Hippocampal formation (tissue), 2 donors: ENCODE results near the gene TTC39B.

Source experiments
- DNase-seq, 2 donors: peaks; one replicate each; lab custom pipeline; 2025; lab: John Stamatoyannopoulos, UW

TTC39B gene

DNA sequence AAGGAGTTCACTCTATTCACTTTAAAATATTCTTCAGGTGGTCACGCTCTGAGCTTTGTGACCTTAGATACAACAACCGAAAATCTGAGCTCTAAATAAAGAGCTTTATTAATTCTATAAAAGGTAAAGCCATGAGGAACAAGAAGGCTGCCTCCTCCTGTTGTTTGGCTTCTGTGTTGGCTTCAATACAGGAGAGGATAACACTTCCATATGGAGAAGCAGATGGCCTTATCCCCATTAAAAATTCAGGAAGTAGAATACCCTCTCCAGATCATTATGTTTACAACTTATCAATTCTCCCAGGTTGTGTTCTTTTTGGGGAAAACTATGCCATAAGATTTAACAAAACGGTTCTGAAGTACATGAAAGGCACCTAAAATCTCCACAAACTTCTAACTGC is 128.4 kb downstream of the TTC39B start:
- DNase-seq: no peak

DNA sequence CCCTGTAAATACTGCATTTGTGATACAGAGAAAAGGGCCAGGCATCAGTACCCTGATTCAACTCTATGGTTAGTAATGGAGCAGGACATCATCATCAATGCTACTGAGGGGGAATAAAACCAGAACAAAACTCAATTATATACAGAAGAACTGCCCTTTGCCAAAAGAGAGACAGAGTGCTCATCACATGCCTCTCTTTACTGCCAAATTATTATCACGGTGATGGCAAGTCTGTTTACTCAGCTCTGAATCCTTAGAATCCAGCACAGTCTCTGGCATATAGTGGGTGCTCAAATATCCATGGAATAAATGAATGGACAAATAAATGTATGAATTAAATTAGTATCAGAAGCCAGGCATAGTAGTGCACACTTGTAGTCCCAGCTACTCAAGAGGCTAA is 130.2 kb downstream of the TTC39B start:
- DNase-seq: no peak

DNA sequence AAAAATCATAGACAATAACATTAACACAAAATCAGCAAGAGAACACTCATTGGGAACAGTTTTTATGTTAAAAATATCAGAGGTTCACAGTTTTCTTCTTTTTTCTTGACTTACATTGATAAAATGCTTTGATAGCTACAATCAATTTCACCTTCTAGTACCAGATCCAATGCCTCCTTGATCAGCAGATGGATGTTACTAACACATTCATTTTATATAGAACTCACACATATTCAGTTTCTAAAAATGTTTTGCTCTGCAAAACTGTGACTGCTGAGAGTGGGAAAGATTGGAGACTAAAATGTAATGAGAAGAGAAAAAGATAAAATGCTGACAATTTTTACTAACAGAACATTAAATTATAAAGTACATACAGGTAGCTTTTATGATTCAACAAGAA is 143.1 kb downstream of the TTC39B start:
- DNase-seq: no peak

DNA sequence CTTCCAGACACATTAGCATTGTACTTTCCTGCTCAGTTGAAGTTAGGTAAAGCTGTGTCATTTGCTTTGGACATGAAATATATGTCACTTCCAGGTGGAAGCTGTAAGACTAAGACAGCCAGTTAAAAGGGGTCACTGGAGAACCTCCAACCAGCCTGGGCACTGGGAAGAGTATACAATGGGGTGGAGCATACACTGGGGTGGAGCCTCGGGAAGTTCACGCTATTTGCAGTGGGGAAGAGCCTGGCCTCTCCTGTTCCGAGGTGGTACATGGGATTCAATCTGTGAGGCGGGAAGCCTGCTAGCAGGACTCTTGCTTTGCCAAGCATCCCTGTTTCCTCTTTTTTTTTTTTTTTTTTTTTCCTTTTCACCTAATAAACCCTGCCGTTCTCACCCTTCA is 145.3 kb downstream of the TTC39B start:
- no peak for DNase-seq

DNA sequence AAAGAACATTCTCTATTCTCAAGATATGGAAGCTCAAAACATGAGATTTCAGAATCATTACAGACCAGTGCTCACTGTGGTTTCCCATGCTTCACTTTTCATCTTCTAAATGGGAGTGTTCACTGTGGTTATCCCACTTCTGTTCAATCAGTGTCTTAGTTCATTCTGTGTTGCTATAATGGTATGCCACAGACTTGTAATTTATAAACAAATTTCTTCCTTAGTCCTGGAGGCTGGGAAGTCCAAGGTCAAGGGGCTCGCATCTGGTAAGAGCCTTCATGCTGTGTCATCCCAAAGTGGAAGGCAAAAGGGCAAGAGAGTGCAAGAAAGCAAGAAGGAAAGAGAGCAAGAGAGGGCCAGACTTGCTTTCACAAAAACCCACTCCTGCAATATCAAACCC is 146.3 kb downstream of the TTC39B start:
- DNase-seq: no peak

DNA sequence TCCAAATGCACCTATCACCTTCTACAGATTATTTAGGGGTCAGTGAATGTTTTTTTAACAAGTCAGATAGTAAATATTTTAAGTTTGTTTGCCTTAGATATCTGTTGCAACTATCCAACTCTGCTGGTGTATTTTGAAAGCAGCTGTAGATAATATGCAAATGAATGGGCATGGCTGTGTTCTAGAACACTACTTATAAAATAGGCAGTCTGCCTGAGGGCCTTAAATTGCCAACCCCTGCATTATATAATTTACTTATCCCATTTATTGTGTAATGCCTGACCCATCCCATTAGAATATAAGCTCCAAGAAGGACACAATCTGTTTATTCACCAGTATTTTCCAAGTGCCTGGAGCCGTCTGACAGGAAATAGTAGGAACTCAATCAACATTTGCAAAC is 149.0 kb downstream of the TTC39B start:
- no peak for DNase-seq

DNA sequence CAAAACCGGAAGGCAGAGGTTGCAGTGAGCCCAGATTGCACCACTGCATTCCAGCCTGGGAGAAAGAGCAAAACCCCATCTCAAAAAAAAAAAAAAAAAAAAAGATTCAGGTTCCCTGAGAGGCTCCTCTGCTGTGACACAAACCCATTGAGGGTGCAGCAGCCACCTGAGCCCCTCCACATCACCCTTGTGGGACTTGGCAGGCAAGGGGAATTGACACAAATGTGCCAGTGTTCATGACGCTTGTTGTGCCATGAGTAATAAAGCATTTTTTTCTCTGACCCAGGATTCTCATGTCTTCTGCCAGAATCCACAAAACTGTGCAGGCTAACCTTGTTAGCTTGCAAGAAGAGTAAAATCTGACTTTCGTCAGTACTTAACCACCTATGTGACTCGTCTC is 149.6 kb downstream of the TTC39B start:
- no peak for DNase-seq

DNA sequence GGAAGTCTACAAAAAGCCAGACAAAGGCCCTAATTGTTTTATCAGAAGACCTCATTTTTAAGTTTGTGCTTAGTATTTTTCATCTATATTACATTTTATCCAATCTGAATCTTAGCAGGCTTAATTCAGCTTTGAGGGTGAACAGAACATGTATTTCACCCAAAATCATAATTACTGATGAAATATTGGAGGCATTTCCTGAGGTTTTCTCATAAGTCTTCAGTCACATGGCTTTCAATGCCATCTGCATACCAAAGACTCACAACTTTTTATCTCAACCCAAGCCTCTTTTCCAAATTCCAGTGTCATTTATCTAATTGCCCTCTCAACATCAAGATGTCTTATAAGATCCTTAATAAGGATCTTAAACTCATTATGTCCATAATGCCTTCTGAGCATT is 150.8 kb downstream of the TTC39B start:
- DNase-seq: no peak

DNA sequence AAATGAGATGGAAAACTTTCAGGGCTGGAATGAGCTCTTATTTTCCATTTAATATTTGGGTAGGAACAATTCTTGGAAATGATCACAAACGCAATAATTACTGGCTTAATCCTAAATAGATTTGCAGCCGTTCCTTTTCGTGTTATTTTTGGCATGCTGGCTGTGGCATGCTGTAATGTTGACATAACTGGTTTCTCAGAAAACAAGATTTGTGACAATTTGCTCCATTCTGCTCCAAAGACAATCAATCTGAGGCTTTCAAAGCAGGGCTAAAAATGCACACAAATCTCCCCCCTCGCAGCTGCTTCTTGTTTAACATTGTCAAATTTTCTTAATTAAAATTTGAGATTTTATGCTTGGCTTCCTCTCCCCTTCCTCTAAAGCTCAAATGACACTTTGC is 151.2 kb downstream of the TTC39B start:
- no peak for DNase-seq

DNA sequence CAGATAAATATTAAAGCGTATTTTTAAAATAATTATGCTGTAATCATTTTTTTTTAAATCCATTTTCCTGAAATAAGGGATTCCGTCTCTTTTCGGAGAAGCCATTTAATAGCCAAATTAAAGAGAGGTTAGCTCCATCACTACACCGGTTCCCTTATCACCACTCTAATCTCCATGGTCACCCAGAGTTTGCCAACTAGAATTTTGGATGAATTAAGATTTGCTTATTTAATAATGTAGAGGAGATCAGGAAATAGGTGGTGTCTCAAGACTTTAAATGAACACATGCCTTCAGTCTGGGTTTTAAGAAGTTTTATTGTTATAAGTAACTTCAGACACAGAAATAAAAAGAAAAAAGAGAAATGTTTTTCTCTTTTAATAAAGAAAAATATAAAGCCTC is 151.7 kb downstream of the TTC39B start:
- no peak for DNase-seq

DNA sequence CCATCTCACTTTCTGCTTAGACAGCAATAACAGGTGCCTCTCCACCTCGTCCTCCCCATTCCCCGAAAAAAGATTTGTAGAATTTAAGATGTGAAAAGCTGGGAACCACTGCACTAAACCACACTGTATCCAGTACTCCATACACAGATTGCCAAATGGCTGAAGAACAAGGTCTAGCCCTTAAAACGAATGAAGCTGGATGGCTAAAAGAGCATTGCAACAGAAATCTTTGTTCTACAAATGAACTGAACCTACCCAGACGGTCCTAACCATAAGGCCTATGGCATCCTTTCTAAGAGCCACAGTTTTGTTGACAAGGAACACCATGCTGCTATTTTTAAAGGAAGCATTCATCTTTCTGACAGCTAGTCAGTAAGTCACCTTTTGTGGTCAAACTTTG is 152.3 kb downstream of the TTC39B start:
- DNase-seq: no peak

DNA sequence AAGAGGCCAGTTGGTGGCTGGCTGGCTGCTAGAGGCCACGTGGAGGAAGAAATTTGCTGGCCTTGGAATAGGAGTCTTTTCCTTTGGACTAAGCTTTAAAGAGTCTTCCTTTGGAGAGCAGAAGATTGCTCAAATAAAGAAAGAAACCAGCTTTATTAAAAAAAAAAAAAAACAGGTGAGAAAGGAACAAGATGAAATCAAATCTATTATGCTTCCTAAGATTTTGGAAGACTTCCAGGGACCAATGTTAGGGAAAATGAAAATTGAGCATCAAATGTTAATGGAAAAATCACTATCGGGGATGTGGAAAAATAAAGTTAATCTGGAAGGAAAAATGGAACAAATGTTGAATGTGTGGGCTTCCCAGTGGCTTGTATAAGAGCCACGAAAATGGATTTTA is 153.1 kb downstream of the TTC39B start:
- no peak for DNase-seq

DNA sequence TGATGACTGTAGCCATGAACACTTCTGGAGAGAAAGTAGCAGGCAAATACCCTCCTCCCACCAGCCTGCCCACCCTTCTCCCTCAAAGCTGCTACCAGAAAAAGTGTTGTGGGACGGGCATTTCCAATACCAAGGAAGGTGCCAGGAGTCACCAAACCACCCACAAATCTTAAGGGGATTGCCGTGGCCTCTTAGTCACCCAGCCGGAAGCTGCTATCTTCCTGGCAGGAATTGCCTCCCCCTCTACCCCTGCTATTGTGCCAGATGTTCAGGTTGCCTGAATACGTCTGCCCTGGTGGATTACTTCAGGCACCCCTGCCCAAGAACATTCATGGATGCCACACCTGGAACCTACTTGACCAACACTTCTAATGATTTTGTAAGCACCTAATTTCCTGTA is 156.1 kb downstream of the TTC39B start:
- no peak for DNase-seq

DNA sequence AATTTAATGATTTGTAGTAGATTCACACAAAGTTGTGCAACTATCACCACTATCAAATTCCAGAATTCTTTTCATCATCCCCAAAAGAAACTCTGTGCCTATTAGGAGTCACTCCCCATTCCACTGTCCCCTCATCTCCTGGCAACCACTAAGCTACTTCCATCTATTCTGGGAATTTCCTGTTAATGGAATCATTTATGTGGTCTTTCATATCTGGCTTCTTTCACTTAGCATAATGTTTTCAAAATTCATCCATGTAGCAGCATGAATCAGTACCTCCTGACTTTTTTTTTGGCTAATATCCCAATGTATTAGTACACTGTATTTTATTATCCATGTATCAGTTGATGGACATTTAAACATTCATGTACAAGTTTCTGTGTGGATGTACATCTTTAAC is 157.6 kb downstream of the TTC39B start:
- no peak for DNase-seq

DNA sequence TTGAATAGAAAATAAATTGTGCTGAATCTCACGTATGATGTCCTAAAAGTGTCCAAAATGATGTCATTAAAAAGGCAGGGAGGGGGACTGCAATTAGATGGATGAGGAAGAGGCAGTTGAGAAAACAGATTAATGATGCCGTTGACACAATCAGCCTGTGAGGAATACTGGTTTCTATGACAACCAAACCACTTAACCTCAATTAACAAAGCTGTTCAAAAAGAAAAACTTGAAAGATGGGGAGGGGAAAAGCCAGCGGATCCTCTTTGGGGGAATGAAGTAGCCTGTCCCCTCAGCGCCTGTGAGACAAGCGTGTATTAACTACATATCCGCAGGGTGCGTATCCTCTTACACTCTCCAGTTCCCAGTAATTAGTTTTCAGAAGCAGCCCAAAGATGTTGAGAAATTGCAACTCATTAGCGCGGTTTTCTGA is 160.7 kb downstream of the TTC39B start:
- DNase-seq: no peak

DNA sequence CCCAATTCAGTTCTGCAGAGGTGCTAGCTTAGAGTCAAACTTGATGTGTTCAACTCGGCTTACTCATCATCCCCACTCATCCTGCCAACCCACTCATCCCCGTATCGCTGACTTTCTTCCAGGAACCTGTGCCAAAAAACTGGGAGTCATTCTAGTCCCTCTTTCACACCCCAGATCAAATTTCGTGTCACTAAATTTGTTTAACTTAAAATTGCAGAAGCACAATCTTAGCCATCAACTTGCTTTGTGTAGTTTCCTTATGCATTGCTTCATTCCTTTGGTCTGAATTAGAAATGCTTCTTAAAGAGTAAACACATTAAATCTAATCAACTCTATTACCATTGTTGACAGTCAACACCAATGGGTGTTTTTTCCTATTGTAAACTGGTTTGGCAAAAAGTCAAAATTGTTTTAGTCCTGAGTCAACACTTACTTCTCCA is 162.4 kb downstream of the TTC39B start:
- no peak for DNase-seq

DNA sequence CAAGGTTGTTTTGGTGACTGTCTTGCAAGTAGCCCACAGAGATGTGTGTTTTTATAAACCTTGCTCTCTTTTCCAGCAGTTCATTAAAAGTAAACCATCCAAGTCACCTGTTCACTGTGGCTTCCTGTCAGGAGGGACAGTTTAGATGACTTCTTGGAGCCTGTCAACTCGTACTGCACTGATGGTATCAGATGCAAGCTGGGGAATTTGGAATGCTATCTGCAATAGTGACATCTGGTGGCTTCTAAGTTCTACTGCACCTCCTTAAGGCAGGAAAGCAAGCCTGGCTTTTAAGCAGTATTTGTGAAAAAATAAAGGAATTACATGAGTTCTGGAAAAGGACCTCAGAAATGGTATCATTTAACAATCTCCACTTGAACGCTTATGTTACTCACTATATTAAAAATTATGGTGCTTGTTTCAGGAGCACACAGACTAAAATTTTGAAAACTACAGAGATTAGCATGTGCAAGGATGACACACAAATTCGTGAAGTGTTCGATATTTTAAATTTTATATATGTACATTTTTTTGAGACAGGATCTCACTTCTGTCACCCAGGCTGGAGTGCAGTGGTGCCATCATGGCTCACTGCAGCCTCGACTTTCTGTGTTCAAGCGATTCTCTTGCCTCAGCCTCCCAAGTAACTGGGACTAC is 164.0 kb downstream of the TTC39B start:
- peak in 1 of 2 donors; percentile 43 for DNase-seq

DNA sequence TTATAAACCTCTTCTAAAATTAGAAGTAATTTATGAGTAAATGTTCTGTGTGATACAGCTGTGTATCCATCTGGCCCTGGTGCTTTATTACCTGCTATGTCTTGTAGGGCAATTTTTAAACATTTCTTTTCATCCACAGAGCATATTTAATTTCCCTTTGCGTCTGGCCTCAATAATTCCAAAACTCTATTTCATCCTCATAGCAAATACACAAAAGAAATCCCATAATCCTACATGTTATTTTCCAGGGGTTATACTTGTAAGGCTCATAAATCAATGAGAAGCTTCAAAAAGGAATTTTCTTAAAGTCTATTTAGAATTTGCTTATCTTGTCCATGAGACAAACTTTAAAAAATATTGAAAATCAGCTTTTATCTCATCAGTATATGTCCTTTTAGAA is 167.0 kb downstream of the TTC39B start:
- no peak for DNase-seq

DNA sequence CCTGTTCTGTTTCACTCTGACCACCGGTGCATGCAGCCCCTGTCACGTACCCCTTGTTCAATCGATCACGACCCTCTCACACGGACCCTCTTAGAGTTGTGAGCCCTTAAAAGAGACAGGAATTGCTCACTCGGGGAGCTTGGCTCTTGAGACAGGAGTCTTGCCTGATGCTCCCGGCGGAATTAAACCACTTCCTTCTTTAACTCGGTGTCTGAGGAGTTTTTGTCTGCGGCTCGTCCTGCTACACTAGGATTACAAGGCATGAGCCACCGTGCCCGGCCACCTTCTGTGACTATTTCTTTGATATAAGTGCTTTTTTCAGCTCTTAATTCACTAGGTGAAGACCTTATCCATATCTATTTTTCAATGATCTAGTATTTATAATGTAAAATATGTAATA is 167.5 kb downstream of the TTC39B start:
- DNase-seq: no peak

DNA sequence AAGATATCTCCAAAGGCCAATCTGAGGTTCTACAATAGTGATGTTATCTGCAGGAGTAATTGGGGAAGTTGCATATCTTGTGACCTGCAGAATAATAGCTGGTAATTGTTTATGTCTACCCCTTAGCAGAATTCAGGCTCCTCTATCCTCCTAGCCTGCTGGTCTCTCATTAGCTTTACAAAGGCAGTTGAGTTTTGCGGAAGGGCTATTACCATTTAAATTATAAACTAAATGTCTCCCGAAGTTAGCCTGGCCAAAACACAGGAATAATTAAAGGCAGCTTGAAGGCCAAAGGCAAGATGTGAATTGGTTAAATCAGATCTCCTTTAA is 168.7 kb downstream of the TTC39B start:
- no peak for DNase-seq

DNA sequence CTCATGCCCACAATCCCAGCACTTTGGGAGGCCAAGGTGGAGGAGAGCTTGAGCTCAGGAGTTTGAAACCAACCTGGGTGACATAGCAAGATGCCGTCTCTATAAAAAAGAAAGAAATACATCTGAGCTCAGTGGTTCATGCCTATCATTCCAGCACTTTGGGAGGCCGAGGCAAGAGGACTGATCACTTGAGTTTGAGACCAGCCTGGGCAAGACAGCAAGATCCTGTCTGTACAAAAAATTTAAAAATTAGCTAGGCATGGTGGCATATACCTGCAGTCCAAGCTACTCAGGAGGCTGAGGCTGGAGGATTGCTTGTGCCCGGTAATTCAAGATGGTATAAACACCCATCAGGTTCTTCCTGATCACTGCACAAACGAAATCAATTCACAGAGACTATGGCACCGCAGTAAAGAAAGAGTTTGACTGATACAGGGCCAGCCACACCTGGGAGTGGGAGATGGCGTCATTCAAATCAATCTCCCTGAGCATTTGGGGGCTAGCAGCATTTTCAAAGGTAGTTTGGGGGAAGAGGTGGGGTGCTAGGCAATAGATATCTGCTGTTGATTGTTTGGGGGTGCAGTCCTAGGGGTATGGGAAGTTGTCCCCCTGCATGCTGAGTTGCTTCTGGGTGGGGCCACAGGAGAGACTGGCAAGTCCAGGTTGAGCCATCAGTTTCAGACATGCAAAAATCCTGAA is 169.2 kb downstream of the TTC39B start:
- no peak for DNase-seq

DNA sequence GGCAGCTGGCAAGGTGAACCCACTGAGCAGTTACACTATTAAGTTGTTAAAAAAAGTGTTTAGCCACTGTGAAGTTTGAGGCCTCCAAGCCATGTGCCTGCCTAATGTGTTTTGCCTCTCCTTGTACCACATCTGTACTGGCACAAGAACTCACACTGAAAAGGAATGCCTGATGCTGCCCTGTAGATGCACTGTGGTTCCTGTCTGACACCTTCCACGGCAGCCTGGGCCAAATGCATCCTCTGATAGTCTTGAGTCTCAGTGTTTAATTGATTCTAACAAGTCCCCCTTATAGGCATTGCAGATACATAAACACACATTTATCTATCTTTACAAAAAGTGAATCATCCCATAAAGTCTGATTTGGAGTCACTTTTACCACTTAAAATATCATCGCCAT is 169.9 kb downstream of the TTC39B start:
- DNase-seq: no peak

DNA sequence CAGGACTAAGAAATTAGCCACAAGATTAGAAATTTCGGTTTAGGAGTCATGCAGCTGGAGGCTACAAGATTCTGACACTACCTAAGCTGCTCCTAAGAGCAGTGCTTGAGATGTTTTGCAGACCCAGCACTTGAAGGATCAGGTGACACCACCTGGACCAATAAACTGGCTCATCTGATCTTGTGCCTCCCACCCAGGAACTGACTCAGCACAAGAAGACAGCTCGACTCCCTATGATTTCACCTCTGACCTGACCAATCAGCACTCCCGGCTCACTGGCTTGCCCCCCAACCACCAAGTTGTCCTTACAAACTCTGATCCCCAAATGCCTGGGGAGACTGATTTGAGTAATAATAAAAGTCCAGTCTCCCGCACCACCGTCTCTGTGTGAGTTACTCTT is 170.4 kb downstream of the TTC39B start:
- no peak for DNase-seq

DNA sequence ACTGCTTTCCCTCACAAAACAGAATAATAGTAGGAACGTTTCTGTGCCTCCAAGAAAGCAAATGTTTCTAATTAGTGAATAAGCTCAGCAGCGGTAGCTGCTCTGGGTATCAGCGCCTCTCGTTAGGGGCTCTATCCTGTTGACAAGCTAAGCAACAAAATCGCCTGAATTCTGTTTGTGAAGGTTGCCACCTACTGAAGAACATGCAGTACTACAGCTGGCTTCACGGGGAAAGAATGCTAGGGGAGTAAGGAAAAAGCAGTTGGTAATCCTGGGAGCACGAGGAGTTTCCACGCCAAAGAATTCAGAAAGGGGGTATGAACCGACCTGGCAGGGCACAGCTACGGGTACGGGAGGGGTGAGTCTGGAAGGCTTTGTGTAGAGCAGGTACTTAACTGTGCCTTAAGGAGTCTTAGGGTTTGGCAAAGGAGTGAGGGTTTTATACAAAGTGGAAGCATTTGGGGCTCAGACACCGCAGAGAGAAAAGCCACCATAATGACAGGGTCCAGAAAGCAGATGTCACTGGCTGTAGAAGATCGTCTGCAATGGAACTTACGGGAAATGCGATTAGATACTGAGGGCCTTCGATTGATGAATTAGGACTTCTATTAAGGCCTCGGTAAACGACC is 171.7 kb downstream of the TTC39B start:
- DNase-seq: peak; percentile 38 to 67
